Hypothalamus (tissue), 51 donors: ENCODE data around the gene CD300LG.
"Not testable (repeated sequence)": the region's sequence is repeated elsewhere in the genome, so short reads cannot be mapped to it uniquely, and the experiment has no call there.

Experiments used
- DNase-seq, 51 donors: peaks; one replicate each; lab custom pipeline; 2025; lab: John Stamatoyannopoulos, UW

CD300LG gene

GRCh38 chr17:43877031-43877430 lies 30.1 kb downstream of the CD300LG start:
- no peak for DNase-seq

- no peak for DNase-seq
Measured at GRCh38 chr17:43877451-43878155, 30.6 kb downstream of the CD300LG start.

GRCh38 chr17:43878260-43879175 lies 31.5 kb downstream of the CD300LG start:
- DNase-seq: peak in 46 of 51 donors; percentile 5 to 80 (median 44)

- DNase-seq: no peak
Measured at GRCh38 chr17:43879723-43880419, 32.9 kb downstream of the CD300LG start.

- peak in 4 of 51 donors; percentile 7 to 14 (median 13) for DNase-seq
Measured at GRCh38 chr17:43880420-43880991, 33.5 kb downstream of the CD300LG start.

- no peak for DNase-seq
Measured at GRCh38 chr17:43881181-43881580, 34.2 kb downstream of the CD300LG start.

- no peak for DNase-seq
Measured at GRCh38 chr17:43881758-43882505, 35.0 kb downstream of the CD300LG start.

- no peak for DNase-seq
Measured at GRCh38 chr17:43882761-43883415, 35.9 kb downstream of the CD300LG start.

- DNase-seq: no peak
Measured at GRCh38 chr17:43888548-43888947, 41.6 kb downstream of the CD300LG start.

GRCh38 chr17:43890240-43890639 lies 43.3 kb downstream of the CD300LG start:
- DNase-seq: no peak

- no peak for DNase-seq
Measured at GRCh38 chr17:43891851-43892646, 45.1 kb downstream of the CD300LG start.

- no peak for DNase-seq
Measured at GRCh38 chr17:43892647-43892952, 45.6 kb downstream of the CD300LG start.

- not testable (repeated sequence) for DNase-seq
Measured at GRCh38 chr17:43894494-43894893, 47.5 kb downstream of the CD300LG start.

- DNase-seq: no peak
Measured at GRCh38 chr17:43897831-43898230, 50.9 kb downstream of the CD300LG start.

GRCh38 chr17:43898446-43898845 lies 51.5 kb downstream of the CD300LG start:
- no peak for DNase-seq

- DNase-seq: peak; percentile 10 to 90 (median 71)
Measured at GRCh38 chr17:43900183-43900857, 53.3 kb downstream of the CD300LG start.

- DNase-seq: peak in 1 of 51 donors; percentile 47
Measured at GRCh38 chr17:43900858-43901754, 54.1 kb downstream of the CD300LG start.
